Activated gamma-delta T cell treated with Interleukin-2 at 50 U/mL for 16 hours (primary cell): ENCODE data around the gene ADCY7.

Experiments
- DNase-seq: peaks from one replicate; pipeline ENCODE4 v3.0.0-alpha.2; 2020

The ADCY7 gene

GRCh38 chr16:50284131-50284911 lies 18.0 kb downstream of the ADCY7 start:
- DNase-seq = no peak

GRCh38 chr16:50285406-50286003 lies 19.2 kb downstream of the ADCY7 start:
- DNase-seq = no peak

GRCh38 chr16:50286681-50287080 lies 20.3 kb downstream of the ADCY7 start:
- no peak for DNase-seq

- no peak for DNase-seq
Observed at GRCh38 chr16:50288026-50288425, 21.7 kb downstream of the ADCY7 start.

- DNase-seq = no peak
Observed at GRCh38 chr16:50288920-50289319, 22.6 kb downstream of the ADCY7 start.

- no peak for DNase-seq
Observed at GRCh38 chr16:50289950-50290764, 23.8 kb downstream of the ADCY7 start.

GRCh38 chr16:50290856-50291255 lies 24.5 kb downstream of the ADCY7 start:
- no peak for DNase-seq

GRCh38 chr16:50291719-50292565 lies 25.6 kb downstream of the ADCY7 start:
- DNase-seq = no peak

GRCh38 chr16:50292566-50292948 lies 26.2 kb downstream of the ADCY7 start:
- DNase-seq = no peak

GRCh38 chr16:50293041-50293783 lies 26.9 kb downstream of the ADCY7 start:
- DNase-seq = no peak

- no peak for DNase-seq
Observed at GRCh38 chr16:50293994-50294855, 27.9 kb downstream of the ADCY7 start.

GRCh38 chr16:50294955-50295354 lies 28.6 kb downstream of the ADCY7 start:
- no peak for DNase-seq

- no peak for DNase-seq
Observed at GRCh38 chr16:50295541-50296132, 29.3 kb downstream of the ADCY7 start.

GRCh38 chr16:50296807-50297206 lies 30.5 kb downstream of the ADCY7 start:
- DNase-seq = no peak

- no peak for DNase-seq
Observed at GRCh38 chr16:50297301-50298074, 31.1 kb downstream of the ADCY7 start.

- no peak for DNase-seq
Observed at GRCh38 chr16:50298075-50298460, 31.7 kb downstream of the ADCY7 start.

- DNase-seq = no peak
Observed at GRCh38 chr16:50298591-50299507, 32.5 kb downstream of the ADCY7 start.

- no peak for DNase-seq
Observed at GRCh38 chr16:50299508-50300105, 33.3 kb downstream of the ADCY7 start.
